Astrocyte of the spinal cord (primary cell): ENCODE measurements around the gene EVA1A.

ENCODE experiments used
- DNase-seq: peaks from one replicate; pipeline ENCODE4 v3.0.0; 2011; ENCODE audit warnings: low read depth, low spot score
- H3K4me3 ChIP-seq: 2 replicates; pipeline ENCODE4 v1.5.1; 2011; ENCODE audit warnings: low read depth, mild to moderate bottlenecking, low read length, moderate library complexity
- in situ Hi-C: cut with HindIII; loops from 2 replicates; pipeline ENCODE4 v1.10.0; 2017; ENCODE audit warnings: low sequenced_read_pairs
- TF ChIP-seq, protein P1 (sequence below): IDR thresholded peaks from 2 replicates; pipeline ENCODE4 v1.5.1; 2012; ENCODE audit warnings: low read depth, mild to moderate bottlenecking, low read length, inconsistent platforms

Gene EVA1A

GRCh38 chr2:75570948-75571729 lies 10.4 kb upstream of the EVA1A start:
- no peak overlapping the region for H3K4me3 ChIP-seq
- in situ Hi-C loops: no loop called here
- TF ChIP-seq, protein P1, sequence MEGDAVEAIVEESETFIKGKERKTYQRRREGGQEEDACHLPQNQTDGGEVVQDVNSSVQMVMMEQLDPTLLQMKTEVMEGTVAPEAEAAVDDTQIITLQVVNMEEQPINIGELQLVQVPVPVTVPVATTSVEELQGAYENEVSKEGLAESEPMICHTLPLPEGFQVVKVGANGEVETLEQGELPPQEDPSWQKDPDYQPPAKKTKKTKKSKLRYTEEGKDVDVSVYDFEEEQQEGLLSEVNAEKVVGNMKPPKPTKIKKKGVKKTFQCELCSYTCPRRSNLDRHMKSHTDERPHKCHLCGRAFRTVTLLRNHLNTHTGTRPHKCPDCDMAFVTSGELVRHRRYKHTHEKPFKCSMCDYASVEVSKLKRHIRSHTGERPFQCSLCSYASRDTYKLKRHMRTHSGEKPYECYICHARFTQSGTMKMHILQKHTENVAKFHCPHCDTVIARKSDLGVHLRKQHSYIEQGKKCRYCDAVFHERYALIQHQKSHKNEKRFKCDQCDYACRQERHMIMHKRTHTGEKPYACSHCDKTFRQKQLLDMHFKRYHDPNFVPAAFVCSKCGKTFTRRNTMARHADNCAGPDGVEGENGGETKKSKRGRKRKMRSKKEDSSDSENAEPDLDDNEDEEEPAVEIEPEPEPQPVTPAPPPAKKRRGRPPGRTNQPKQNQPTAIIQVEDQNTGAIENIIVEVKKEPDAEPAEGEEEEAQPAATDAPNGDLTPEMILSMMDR: no peak
- DNase-seq: peak; percentile 34

GRCh38 chr2:75570024-75570947 lies 9.5 kb upstream of the EVA1A start:
- DNase-seq: no peak
- no peak overlapping the region for H3K4me3 ChIP-seq
- in situ Hi-C loops: no loop called here
- TF ChIP-seq, protein P1: no peak

DNA sequence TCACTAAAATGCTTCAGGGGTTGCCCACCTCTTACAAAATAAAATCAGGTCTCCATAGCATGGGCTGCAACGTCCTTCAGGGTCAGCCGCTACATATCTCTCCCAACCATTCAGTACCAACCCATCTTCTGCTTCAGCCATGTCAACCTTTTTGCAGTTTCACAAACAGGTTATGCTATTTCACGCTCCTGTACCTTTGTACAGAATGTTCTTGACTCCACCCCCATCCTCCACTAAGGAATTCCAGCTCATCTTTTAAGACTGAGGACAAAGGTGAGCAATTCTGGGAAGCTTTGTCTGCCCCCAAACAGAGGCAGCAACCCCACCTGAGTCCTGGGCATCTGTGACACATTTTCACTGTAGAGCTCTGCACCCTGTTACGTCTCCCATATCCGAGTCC lies 8.8 kb upstream of the EVA1A start:
- in situ Hi-C loops: no loop called here
- no peak for DNase-seq
- TF ChIP-seq, protein P1: no peak
- no peak overlapping the region for H3K4me3 ChIP-seq

- in situ Hi-C loops: no loop called here
- H3K4me3 ChIP-seq: no peak overlapping the region
- TF ChIP-seq, protein P1: no peak
- no peak for DNase-seq
Observed at GRCh38 chr2:75568174-75568573, 7.4 kb upstream of the EVA1A start.

DNA sequence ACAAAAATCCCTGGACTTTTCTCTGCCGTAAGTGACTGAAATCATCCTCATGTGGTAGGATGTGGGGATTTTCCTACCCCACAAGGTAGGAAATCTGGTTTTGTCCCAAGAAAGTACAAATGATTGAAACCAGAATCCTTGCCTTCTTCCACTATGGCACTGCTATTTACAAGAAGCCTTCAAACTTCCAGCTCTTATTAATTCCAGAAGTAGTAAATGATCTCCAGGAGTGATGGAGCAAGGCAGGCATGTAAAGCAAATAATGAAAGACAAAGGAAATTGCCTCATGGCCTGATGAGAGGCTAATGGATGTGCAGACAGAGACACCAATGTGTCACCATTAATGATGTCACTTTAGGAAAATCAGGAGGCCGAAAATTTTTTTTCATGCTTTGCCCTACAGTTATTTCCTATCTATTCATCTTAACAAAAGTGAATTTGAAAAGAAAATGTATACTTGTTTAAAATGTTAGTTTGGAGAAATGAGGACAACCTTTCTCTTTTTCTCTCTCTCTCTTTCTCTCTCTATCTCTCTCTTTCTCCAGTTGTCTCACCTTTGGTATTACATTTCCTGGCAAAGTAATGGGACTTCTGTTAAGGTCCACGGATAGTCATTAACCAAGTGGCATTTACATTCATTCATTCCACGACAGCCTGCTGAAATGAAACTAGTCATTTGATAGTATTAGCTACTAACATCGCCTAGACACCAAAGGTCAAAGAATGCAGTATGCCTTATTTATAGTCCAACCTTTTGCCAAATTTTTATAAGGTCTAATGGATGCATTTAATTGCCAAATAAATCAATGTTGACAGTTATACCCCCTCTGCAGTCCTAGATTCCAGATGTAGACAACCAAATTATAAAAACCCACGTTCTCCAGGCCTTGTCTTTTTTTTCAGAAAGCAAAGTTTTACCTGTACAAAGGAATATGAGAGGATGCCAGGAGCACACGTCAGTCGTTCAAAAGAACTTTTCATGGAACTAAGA lies 5.0 kb upstream of the EVA1A start:
- H3K4me3 ChIP-seq: no peak overlapping the region
- no peak for DNase-seq
- TF ChIP-seq, protein P1: no peak
- in situ Hi-C loops: no loop called here
